Type B pancreatic cell (in vitro differentiated cells): ENCODE data around the gene A4GALT. TPM values are rescaled to one million over a fixed set of nuclear protein-coding genes. Genes with fewer than 3 reads are reported as not detected.

Experiments
- DNase-seq: peaks from one replicate; pipeline ENCODE4 v3.0.0; 2021; ENCODE audit warnings: mixed read lengths; ENCODE audit not compliant: unreplicated experiment; ENCODE audit errors: extremely low spot score
- H3K27ac Mint-ChIP-seq: 2 replicates; pipeline ENCODE4 v1.8.0; 2021; ENCODE audit warnings: mild to moderate bottlenecking, mixed read lengths
- H3K27me3 Mint-ChIP-seq: 2 replicates; pipeline ENCODE4 v1.8.0; 2021; ENCODE audit warnings: mixed read lengths
- H3K36me3 Mint-ChIP-seq: 2 replicates; pipeline ENCODE4 v1.8.0; 2021; ENCODE audit warnings: mixed read lengths
- H3K4me1 Mint-ChIP-seq: one replicate; pipeline ENCODE4 v1.8.0; 2021; ENCODE audit warnings: mixed read lengths; ENCODE audit not compliant: unreplicated experiment
- H3K4me3 Mint-ChIP-seq: 2 replicates; pipeline ENCODE4 v1.8.0; 2021; ENCODE audit warnings: mild to moderate bottlenecking, mixed read lengths
- H3K9me3 Mint-ChIP-seq: 2 replicates; pipeline ENCODE4 v1.8.0; 2021; ENCODE audit warnings: mixed read lengths
- total RNA-seq: library from RNA; stranded (reverse); gene quantifications from 2 replicates; pipeline ENCODE4 v1.2.1, GENCODE V29; 2021; ENCODE audit warnings: low replicate concordance
- TF ChIP-seq, protein P1 (sequence below): fragments of 200-600 bp; sonication (generic); conservative IDR thresholded peaks from 2 replicates; pipeline ENCODE4 v1.5.0; 2021; ENCODE audit warnings: antibody characterized with exemption, mild to moderate bottlenecking

A4GALT gene
- total RNA-seq, 1 donor from 2014 or later: 20.2 TPM

DNA sequence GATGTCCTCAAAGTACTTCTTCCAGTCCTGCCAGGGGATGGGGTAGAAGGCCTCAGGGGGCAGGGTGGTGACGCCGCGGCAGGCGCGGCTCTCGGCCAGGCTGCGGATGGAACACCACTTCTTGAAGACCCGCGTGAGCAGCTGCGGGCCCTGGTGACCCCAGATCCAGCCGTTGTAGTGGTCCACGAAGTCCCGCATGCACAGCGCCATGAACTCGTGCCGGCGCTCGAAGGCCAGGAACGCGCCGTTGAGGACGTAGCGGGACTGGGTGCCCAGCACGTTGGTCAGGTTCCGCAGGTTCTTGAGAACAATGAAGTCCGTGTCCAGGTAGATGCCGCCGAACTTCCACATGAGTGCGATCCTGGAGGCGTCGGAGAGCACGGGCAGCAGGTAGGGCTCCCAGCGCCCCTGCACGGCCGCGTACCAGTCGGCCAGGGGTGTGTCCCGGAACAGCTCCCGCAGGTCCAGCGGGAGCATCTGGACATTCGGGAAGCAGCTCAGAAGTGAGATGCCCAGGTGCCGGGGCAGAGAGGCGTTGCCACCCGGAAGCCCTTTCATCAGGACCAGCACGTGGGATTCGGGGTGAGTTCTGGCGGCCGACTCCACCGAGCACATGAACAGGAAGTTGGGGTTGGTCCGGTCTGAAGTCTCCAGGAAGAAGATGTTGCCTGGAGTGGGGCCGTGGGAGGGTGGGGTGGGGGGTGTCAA lies 27.5 kb downstream of the A4GALT start:
- Mint-ChIP-seq H3K27me3 (no peaks in the 10 kb centered on the region), H3K9me3 (no peaks in the 10 kb centered on the region), H3K27ac (no peak overlapping the region), H3K36me3 (no peaks in the 10 kb centered on the region), H3K4me3 (no peak overlapping the region), H3K4me1 (peaks cover 12% of the 10 kb centered on the region)
- TF ChIP-seq, protein P1, sequence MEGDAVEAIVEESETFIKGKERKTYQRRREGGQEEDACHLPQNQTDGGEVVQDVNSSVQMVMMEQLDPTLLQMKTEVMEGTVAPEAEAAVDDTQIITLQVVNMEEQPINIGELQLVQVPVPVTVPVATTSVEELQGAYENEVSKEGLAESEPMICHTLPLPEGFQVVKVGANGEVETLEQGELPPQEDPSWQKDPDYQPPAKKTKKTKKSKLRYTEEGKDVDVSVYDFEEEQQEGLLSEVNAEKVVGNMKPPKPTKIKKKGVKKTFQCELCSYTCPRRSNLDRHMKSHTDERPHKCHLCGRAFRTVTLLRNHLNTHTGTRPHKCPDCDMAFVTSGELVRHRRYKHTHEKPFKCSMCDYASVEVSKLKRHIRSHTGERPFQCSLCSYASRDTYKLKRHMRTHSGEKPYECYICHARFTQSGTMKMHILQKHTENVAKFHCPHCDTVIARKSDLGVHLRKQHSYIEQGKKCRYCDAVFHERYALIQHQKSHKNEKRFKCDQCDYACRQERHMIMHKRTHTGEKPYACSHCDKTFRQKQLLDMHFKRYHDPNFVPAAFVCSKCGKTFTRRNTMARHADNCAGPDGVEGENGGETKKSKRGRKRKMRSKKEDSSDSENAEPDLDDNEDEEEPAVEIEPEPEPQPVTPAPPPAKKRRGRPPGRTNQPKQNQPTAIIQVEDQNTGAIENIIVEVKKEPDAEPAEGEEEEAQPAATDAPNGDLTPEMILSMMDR: no peak
- no peak for DNase-seq

DNA sequence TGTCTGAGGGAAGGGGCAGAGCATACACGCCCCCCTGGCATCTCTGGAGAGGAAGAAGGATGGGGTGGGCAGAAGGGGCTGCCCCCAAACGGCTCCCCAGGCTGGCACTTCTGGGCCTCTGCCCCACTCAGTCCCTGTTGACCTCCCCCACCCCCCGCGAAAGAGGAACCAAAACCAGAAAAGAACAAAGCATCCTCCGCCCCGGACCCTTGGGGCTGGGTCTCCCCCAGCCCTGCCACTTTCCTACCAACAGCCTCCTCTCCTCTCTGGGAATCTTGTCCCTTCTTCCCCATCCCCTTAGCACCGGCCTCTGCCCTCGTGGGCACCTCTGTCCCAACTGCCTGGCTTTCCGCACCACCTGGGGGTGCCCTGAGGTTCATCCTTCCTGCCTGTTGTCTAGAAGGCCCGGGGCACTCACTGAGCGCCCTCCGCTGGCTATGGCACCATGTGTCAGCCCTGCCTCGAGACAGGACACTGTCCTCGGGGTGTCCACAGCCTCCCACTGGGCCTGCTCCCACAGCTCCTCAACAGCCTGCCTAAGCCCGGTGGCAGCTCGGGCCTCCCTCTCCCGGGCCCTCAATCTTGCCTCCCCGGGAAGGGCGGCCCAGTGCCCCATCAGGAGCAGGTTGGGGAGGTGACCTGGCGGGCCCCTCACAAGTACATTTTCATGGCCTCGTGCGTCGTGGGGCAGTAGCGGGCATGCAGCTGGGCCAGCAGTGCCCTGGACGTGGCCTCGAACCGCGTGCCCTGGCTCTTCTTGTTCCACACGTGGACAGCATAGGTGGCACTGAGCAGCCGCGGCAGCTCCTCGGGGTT lies 28.2 kb downstream of the A4GALT start:
- no peaks in the 10 kb centered on the region for H3K36me3 Mint-ChIP-seq
- H3K4me3 Mint-ChIP-seq: no peak overlapping the region
- no peak overlapping the region for H3K27ac Mint-ChIP-seq
- no peaks in the 10 kb centered on the region for H3K27me3 Mint-ChIP-seq
- no peaks in the 10 kb centered on the region for H3K9me3 Mint-ChIP-seq
- no peak for DNase-seq
- TF ChIP-seq, protein P1: no peak
- H3K4me1 Mint-ChIP-seq: peaks cover 15% of the 10 kb centered on the region

DNA sequence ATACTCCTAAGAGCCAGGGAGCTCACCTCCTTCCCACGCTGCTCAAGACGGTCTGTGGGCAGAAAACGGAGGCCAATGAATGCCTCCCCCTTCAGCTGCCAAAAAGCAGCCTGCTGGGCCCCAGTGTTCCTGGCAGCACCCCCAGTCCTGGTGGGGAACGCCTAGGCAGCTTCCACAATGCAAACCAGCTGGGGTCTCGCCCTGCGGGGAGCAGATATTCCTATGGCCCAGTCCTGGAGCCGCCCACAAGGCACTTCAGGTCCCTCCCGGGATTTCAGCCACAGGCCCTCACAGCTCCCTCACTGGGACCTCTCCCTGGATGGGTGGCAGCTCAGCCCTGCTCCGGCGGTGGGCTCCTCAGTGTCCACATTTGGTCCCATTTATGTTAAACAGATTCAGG lies 29.2 kb downstream of the A4GALT start:
- Mint-ChIP-seq H3K27ac (no peak overlapping the region), H3K4me1 (peaks cover 18% of the 10 kb centered on the region), H3K36me3 (no peaks in the 10 kb centered on the region), H3K4me3 (no peak overlapping the region), H3K27me3 (no peaks in the 10 kb centered on the region), H3K9me3 (no peaks in the 10 kb centered on the region)
- TF ChIP-seq, protein P1: no peak
- no peak for DNase-seq

GRCh38 chr22:42688241-42689211 lies 32.1 kb downstream of the A4GALT start:
- Mint-ChIP-seq H3K27me3 (no peaks in the 10 kb centered on the region), H3K9me3 (no peaks in the 10 kb centered on the region), H3K4me1 (peaks cover 24% of the 10 kb centered on the region), H3K36me3 (no peaks in the 10 kb centered on the region), H3K4me3 (peak overlapping the region; percentile 78), H3K27ac (peak overlapping the region; percentile 90)
- no peak for DNase-seq
- TF ChIP-seq, protein P1: no peak

DNA sequence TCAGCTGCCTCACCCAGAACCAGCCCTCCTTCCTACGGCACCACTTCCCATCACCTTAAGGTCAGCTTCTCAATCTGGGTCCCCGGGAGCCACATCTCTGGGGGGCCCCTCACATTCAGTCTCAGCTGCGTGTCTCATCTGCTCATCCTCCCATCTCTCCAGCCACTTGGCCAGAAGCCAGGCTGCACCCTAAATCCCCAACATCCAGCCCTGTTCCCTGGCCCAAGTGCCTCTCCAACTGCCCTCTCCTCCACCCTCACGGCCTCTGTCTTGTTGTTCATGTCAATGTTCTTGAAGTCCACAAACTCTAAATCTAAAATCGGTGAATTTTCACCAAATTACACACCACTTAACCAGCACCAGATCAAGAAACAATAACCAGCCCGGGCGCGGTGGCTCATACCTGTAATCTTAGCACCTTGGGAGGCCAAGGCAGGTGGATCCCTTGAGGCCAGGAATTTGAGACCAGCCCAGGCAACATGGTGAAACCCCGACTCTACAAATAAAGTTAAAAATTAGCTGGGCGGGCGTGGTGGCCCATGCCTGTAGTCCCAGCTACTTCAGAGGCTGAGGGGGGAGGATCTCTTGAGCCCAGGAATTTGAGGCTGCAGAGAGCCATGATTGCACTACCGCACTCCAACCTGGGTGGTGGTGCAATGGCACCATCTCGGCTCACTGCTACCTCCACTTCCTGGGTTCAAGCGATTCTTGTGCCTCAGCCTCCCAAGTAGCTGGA lies 33.7 kb downstream of the A4GALT start:
- peak overlapping the region; percentile 17 for H3K4me3 Mint-ChIP-seq
- TF ChIP-seq, protein P1: no peak
- no peaks in the 10 kb centered on the region for H3K27me3 Mint-ChIP-seq
- H3K27ac Mint-ChIP-seq: peak overlapping the region; percentile 61
- H3K4me1 Mint-ChIP-seq: peaks cover 31% of the 10 kb centered on the region
- no peak for DNase-seq
- H3K9me3 Mint-ChIP-seq: no peaks in the 10 kb centered on the region
- no peaks in the 10 kb centered on the region for H3K36me3 Mint-ChIP-seq
